CD4-positive, alpha-beta T cell treated with Interferon alpha-2 for 1 hour (primary cell): ENCODE data around the gene NSUN7.
"Not testable (repeated sequence)": the region's sequence is repeated elsewhere in the genome, so short reads cannot be mapped to it uniquely, and the experiment has no call there.

ENCODE experiments used
- DNase-seq, 2 donors: peaks; one replicate each; pipeline ENCODE4 v3.0.0-alpha.2; 2020 to 2022

Gene NSUN7

DNA sequence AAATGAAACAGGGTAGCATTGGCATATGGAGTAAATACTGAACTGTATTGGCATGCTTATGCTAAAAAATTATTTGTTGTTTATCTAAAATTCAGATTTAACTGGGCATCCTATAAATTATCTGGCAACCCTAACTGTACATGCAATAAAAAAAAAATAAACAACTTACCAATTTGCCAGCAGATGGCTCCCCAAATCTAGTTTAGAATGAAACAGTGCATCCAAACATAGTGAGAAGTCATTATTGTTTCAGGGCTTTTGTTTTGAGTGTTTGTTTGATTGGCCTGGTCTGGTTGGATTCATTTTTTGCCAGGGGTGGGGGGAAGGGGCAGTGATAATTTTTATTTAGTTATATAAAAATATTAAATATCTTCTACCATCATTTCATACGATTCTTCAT lies 12.8 kb upstream of the NSUN7 start:
- no peak for DNase-seq

DNA sequence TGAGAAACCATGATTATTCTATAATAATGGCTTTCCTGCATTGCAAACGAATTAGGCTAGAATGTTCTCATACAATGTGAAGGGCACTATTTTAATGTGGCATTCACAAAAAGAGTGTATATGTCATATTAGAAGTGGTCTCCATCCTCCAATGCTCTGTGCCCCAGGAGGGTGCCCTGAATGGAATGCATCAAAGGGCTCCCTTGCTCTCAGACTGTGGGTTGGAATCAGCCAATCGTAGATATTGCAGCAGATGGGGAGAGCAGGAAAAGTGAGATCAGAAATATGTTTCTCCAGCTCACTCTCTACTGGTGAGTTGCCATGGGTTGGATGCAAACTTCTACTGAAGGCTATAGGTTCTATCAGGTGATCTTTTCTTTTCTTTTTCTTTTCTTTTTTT lies 11.9 kb upstream of the NSUN7 start:
- no peak for DNase-seq

- DNase-seq, result no peak
Observed at GRCh38 chr4:40739347-40739746, 10.4 kb upstream of the NSUN7 start.

DNA sequence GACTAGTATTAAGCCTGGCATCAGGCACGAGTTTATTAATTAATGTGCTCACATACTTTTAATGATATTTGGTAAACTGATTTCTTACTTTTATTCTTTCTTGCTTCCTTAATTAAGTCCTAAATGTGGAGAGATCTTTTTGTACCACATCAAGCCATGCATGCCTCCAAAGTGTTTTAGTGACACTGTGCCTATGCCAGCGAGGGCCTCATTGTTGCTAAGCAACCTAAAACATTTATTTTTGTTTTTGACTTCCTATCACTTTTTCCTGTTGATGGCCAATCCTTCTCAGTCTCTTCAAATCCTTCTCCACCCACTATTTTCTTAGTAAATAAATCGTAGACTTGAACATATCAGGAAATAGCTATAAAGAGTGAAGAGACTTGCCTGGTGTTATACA lies 5.5 kb upstream of the NSUN7 start:
- no peak for DNase-seq

DNA sequence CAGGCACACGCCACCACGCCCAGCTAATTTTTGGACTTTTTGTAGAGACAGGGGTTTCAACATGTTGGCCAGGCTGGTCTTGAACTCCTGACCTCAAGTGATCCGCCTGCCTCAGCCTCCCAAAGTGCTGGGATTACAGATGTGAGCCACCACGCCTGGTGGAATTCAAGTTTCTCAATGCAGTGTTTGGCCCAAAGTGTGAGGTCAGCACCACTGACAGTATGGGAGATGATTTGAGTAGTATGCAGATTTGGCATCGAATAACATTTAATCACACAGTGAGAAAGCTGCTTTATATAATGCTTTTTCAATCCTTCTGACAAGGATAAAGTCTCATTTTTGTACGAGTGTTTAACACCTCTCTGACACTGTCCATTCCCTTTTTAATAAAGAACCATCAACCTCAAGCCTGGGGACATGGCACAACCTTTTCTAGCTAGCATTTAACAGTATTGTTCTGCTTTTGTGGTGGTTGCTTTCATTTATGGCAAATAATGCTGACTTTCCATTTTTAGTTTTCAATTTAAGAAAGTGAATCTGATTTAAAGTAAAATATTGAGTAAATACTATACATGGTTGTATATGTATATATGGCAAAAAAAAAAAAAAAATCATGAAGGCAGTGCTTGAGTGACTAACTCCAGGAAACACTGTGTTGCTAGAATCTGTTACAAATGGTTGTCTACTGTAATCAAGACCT lies 4.3 kb upstream of the NSUN7 start:
- no peak for DNase-seq

GRCh38 chr4:40747207-40747835 lies 2.4 kb upstream of the NSUN7 start:
- DNase-seq, result no peak

GRCh38 chr4:40750461-40751258 lies 905 bp downstream of the NSUN7 start:
- DNase-seq, result no peak

- DNase-seq, result no peak
Observed at GRCh38 chr4:40755616-40756015, 5.9 kb downstream of the NSUN7 start.

DNA sequence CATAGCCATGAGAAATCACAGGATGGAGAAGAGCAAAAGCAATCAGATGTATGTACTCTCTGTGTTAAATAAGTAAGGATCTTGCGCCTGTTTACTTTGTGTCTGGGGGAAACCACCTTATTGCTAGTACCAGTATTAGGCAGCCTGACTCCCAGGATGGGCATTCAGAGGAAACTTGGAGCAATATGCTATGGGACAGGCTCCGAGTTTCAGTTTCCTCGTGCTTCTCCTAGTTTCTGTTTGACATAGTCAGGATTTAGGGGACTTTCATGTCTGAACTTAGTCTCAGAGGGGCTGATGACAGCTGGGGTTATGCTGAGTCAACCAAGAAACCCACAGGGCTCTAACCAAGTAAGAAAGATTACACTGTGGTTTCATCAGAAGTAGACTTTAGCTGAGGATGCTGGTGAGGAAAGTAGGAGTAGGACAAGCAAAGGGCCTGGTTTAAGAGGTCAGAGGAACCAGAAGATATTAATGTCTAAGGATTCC lies 13.5 kb downstream of the NSUN7 start:
- DNase-seq, result peak in 1 of 2 donors; percentile 5

DNA sequence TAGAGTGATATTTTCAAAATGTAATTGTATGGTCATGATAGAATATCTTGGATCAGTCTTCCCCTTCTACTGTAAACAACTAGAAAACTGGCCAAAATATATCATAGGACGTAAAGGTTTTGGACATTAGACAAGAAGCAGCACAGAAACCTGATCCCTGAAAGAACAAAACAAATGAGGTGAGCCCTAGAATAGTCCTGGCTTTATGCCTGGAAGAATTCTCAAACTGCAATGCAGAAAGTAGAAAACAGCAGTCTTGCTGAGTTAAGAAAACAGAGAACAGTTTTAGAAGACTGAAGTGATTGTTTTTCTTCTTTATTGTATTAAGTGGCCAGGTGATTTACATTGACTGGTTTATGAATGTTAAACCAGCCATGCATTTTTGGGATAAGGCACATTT lies 19.5 kb downstream of the NSUN7 start:
- DNase-seq, result no peak

DNA sequence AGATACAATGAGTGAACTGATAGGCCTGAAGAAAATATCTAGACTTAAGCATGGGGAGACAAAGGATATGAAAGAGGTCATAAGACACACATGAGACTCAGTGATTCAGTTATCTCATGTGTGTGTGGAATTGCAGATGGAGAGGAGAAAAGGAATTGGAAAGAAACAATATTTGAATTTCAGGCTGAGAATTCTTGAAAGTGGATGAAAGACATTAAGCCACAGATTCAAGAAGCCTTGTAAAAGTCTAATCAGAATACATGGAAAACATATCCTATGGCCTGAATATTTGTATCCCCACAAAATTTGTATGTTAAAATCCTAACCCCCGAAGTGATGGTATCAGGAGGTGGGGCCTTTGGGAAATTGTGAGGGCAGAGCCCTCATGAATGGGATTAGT lies 28.3 kb downstream of the NSUN7 start:
- DNase-seq, result no peak

DNA sequence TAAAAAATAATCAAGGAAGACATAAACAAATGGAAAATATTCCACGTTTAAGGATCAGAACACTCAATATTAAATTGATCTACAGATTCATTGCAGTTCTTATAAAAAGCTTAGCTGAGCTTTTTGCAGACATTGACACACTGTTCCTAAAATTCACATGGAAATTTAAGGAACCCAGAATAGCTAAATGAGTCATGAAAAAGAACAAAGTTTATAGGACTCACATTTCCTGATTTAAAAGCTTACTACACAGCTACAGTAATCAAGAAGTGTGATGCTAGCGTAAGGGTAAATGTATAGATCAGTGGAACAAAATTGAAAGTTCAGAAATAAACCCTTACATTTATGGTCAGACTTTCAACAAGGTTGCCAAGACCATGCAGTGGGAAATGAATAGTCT lies 33.1 kb downstream of the NSUN7 start:
- no peak for DNase-seq

DNA sequence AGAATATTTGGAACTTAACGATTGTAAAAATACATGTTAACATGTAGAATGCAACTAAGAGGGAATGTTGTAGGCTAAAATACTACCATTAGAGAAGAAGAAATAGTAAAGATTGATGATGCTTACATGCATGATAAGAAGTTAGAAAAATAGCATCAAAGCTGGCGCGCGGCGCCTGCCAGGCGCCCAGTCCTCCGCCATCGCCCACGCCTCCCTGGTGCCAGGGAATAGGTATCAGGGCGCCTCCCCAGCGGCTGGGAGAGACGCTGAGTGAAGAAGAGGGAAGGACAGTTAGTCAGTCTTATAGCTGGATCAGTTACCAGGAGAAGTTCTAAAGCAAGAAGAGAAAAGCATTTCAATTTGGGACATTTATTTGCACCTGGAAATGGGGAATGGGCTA lies 36.0 kb downstream of the NSUN7 start:
- DNase-seq, result no peak

- no peak for DNase-seq
Observed at GRCh38 chr4:40788331-40788730, 38.6 kb downstream of the NSUN7 start.

- no peak for DNase-seq
Observed at GRCh38 chr4:40789031-40789430, 39.3 kb downstream of the NSUN7 start.

DNA sequence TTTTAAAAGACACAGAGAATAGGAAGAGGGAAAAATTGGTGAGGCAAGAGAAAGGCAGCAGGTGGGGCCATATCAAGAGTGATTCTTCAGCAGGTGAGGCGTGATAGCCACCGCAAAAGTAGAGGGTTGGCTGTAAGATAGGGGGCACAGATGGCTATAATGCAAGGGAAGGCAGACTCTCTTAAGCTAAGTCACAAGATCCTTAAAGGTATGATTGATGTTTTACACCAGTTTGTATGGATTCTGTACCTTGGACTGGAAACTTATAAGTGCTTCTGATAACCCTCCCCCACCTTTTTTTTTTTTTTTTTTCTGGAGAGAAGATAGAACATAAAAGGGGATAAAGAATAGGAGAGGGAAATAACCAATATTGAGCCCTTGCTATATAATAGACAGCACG lies 40.0 kb downstream of the NSUN7 start:
- DNase-seq, result no peak

- DNase-seq, result no peak
Observed at GRCh38 chr4:40800064-40800463, 50.3 kb downstream of the NSUN7 start.

DNA sequence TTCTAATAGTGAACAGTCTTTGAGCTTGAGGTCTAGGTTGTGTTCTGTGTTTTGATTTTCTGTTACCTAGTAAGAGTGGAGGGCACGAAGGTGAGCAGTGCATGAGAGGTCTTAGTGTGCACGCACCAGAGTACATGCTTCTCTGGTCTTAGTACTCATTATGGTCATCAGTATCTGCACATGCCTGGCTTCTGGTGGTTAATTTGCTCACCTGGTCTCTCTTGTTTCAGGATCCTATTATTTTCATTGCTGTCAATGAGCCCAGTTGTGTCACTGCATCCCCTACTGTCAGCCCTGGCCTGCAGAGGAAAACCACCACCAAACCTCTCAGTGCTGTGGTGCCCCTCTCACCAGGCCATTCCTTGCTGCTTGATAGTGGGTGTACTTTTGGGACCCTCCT lies 54.8 kb downstream of the NSUN7 start:
- no peak for DNase-seq

- DNase-seq, result no peak
Observed at GRCh38 chr4:40808926-40809457, 59.2 kb downstream of the NSUN7 start.

- DNase-seq, result peak in 1 of 2 donors; percentile 44
Observed at GRCh38 chr4:40811956-40812355, 62.2 kb downstream of the NSUN7 start.

DNA sequence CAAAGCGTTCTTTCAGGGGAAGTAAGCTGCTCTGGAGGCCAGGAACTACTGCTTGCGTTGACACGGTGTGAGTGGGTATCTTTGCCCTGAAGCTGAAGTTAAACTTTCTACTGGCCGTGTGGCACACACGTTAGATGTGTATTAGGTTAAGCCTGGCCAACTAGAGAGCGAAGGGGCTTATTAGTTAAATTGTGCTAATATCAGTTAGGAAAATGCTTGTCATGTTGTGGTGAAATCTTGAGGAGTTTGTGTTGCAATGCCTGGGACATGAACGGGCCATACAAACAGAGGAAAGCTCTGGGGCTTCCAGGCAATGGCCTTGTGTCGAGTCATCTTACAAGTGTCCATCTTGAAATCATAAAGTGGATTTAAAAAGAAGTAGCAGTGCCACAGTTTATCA lies 62.6 kb downstream of the NSUN7 start:
- peak in 1 of 2 donors; percentile 44 for DNase-seq

GRCh38 chr4:40812856-40813255 lies 63.1 kb downstream of the NSUN7 start:
- DNase-seq, result no peak

DNA sequence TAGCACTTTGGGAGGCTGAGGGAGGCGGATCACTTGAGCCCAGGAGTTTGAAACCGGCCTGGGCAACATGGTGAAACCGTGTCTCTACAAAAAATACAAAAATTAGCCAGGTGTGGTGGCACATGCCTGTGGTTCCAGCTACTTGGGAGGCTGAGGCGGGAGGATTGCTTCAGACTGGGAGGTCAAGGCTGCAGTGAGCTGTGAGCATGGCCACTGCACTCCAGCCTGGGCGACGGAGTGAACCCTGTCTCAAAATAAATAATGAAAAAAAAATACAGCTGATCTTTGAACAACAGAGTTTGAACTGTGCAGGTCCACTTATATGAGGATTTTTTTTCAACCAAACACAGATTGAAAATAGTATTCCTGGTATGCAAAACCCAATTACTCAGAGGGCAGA lies 67.4 kb downstream of the NSUN7 start:
- not testable (repeated sequence) for DNase-seq

GRCh38 chr4:40820101-40820500 lies 70.3 kb downstream of the NSUN7 start:
- no peak for DNase-seq
